Adrenal gland (tissue), 12 donors: ENCODE results near the gene KRTAP10-1. TPM values are rescaled to one million over a fixed set of nuclear protein-coding genes. Genes with fewer than 3 reads are reported as not detected.

Source experiments
- DNase-seq, 7 donors: peaks; one replicate each; pipeline ENCODE4 v3.0.0-alpha.2; 2019 to 2020
- H3K27ac ChIP-seq, 5 donors: fragments of 200-600 bp; sonication (generic) in 4 of 5; 1 replicate in 3 of 5; 2 replicates in 2 of 5; pipeline versions ENCODE4 v1.5.1 to v1.8.0; 2016 to 2020; ENCODE audit warnings: mild to moderate bottlenecking in 1 of 5
- H3K27me3 ChIP-seq: fragments of 200-600 bp; 2 replicates; pipeline ENCODE4 v1.8.0; 2021
- H3K36me3 ChIP-seq, 2 donors: fragments of 200-600 bp; replicated peaks in 1 of 2; 1 replicate in 1 of 2; 2 replicates in 1 of 2; pipeline versions ENCODE4 v1.5.1 to v1.8.0; 2018 to 2022
- H3K4me1 ChIP-seq, 2 donors: fragments of 200-600 bp; replicated peaks in 1 of 2; 1 replicate in 1 of 2; 2 replicates in 1 of 2; pipeline versions ENCODE4 v1.5.1 to v1.8.0; 2018 to 2021
- H3K4me3 ChIP-seq, 4 donors: fragments of 200-600 bp; sonication (generic) in 3 of 4; one replicate each; pipeline ENCODE4 v1.5.1; 2016 to 2018
- H3K9me3 ChIP-seq, 3 donors: fragments of 200-600 bp; sonication (generic) in 1 of 3; replicated peaks in 1 of 3; 1 replicate in 2 of 3; 2 replicates in 1 of 3; pipeline versions ENCODE4 v1.5.1 to v1.8.0; 2016 to 2021
- POLR2A ChIP-seq, 2 donors: fragments of 450-650 bp; IDR thresholded peaks; one replicate each; pipeline ENCODE4 v1.6.1; 2017; ENCODE audit warnings: antibody characterized with exemption in 2 of 2, mild to moderate bottlenecking in 2 of 2, moderate library complexity in 1 of 2
- WGBS, 4 donors: extraction: QIAGEN DNeasy Blood & Tissue Kit in 2 of 4; methylation state at CpG; one replicate each; pipeline versions ENCODE4 v1.1.5 to v1.1.7; 2013 to 2017; 5-methylcytosine and 5-hydroxymethylcytosine counted together
- intact Hi-C, 2 donors: fragments of 100-400 bp; cut with DNase I; formaldehyde crosslinking; loops; one replicate each; pipeline versions ENCODE4 v1.14.1 to v1.15.0; 2022 to 2023
- polyA plus RNA-seq, 3 donors: library from polyadenylated mRNA; stranded (reverse); fragments of 200-250 nt in 2 of 3; fragments of 350-450 nt in 1 of 3; fragmentation: Illumina TruSeq in 1 of 3; extraction: RNeasy Lipid Tissue Mini Kit (QIAGEN cat#74804) in 1 of 3; gene quantifications; one replicate each; pipeline ENCODE4 v1.2.3, GENCODE V29; 2013 to 2014
- total RNA-seq, 9 donors: library from RNA; depleted of rRNA in 4 of 9; stranded (reverse); fragments of >200 nt in 4 of 9; fragments of 120-200 nt in 1 of 9; fragmentation: NEBNext Ultra II Directional in 1 of 9; extraction: Animal tissue kit (Norgen Biotek cat#: 25700) in 1 of 9; gene quantifications; one replicate each; pipeline versions ENCODE4 v1.1.0 to v1.2.4, GENCODE V29; 2013 to 2023
- TF ChIP-seq, protein P1 (sequence below), 6 experiments: fragments of 450-650 bp in 4 of 6; fragments of 200-600 bp in 2 of 6; sonication (generic) in 1 of 6; IDR thresholded peaks; 1 replicate in 5 of 6; 2 replicates in 1 of 6; pipeline versions ENCODE4 v1.5.1 to v1.8.0; 2016 to 2021; ENCODE audit warnings: antibody characterized with exemption in 6 of 6, mild to moderate bottlenecking in 2 of 6, moderate library complexity in 1 of 6
- donor health status: healthy with polysubstance abuse.
- donor health status: Bipolar disorder and iron deficiency.
- donor health status: DM: yes; HTN: yes; CAD: no.
- donor health status: DM: no; HTN: no; CAD: no.
- donor health status: DM: no; HTN: no; CAD: no.
- donor health status: DM: yes; HTN: yes; CAD: no.

KRTAP10-1 gene
- total and polyA plus RNA-seq, 12 donors, result not detected

DNA sequence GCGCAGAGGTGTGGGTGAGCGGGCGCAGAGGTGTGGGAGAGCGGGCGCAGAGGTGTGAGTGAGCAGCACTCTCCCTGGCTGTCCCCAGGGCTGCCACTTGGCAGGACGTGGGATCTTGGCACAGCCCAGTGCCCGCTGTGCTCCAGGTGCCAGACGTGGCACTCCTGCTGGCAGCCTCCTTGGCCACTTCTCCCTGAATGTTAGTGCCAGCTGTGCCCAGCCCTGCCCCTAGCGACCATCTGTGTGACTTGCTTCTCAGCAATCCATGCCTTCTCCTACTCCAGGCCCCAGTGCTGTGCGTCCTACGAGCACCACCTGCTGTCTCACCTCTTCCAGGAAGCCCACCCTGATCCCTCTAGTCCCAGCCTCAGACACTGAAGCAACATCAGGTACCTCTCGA is 30.5 kb downstream of the KRTAP10-1 start:
- H3K36me3 ChIP-seq, result no peaks in the 10 kb centered on the region
- DNase-seq, result peak in 1 of 7 donors; percentile 7
- intact Hi-C loops, result no loop called here
- no peaks in the 10 kb centered on the region for H3K9me3 ChIP-seq
- H3K4me1 ChIP-seq, result no peaks in the 10 kb centered on the region
- 66 to 79% (median 71%) methylated on average over 6 to 12 of the region's 12 CpGs for WGBS, 4 donors
- H3K27me3 ChIP-seq, result peaks cover 8% of the 10 kb centered on the region
- H3K27ac ChIP-seq, result no peak overlapping the region
- TF ChIP-seq, protein P1, sequence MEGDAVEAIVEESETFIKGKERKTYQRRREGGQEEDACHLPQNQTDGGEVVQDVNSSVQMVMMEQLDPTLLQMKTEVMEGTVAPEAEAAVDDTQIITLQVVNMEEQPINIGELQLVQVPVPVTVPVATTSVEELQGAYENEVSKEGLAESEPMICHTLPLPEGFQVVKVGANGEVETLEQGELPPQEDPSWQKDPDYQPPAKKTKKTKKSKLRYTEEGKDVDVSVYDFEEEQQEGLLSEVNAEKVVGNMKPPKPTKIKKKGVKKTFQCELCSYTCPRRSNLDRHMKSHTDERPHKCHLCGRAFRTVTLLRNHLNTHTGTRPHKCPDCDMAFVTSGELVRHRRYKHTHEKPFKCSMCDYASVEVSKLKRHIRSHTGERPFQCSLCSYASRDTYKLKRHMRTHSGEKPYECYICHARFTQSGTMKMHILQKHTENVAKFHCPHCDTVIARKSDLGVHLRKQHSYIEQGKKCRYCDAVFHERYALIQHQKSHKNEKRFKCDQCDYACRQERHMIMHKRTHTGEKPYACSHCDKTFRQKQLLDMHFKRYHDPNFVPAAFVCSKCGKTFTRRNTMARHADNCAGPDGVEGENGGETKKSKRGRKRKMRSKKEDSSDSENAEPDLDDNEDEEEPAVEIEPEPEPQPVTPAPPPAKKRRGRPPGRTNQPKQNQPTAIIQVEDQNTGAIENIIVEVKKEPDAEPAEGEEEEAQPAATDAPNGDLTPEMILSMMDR (IDR thresholded peaks at IDR 0.05), result peak in 1 of 6 experiments; percentile 7
- TF ChIP-seq POLR2A (IDR thresholded peaks at IDR 0.05), result no peak
- no peak overlapping the region for H3K4me3 ChIP-seq

DNA sequence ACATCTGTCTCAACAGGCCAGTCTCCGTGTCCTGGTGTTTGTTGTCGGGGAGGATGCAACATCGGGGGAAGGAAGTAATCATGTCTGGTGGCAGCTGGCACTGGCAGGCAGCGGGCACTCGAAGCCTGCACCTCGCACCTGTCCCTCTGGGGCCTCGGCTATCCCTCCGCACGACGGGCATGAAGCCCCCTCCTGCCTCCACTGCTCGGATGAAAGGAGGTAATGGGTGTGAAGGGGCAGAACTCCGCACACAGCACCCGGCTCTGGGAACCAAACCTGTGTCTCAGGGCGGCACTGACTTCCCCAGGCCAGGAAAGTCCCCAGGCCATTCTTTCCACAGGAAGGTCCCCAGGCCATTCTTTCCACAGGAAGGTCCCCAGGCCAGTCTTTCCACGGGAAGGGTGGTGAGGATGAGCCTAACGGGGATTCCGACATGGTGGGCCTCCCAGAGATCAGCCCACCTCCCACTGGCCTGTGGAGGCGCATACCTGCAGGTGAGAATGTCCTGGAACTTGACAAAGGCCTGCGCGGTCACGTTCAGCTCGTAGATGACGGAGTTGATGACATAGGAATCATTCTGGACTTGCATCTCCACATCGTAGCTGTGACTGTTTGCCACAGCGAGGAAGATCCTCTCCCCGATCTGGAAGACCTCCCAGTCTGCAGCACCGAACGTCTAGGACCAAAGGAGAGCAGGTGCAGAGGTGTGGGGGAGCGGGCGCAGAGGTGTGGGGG is 31.1 kb downstream of the KRTAP10-1 start:
- Histone ChIP-seq H3K36me3 (no peaks in the 10 kb centered on the region), H3K9me3 (no peaks in the 10 kb centered on the region), H3K27me3 (peaks cover 8% of the 10 kb centered on the region), H3K4me3 (no peak overlapping the region), H3K4me1 (no peaks in the 10 kb centered on the region), H3K27ac (no peak overlapping the region)
- TF ChIP-seq POLR2A (IDR thresholded peaks at IDR 0.05), result no peak
- TF ChIP-seq, protein P1 (IDR thresholded peaks at IDR 0.05), result no peak
- intact Hi-C loops, result no loop called here
- no peak for DNase-seq
- WGBS, 4 donors, result 80 to 85% (median 82%) methylated on average over 15 to 30 of the region's 30 CpGs

DNA sequence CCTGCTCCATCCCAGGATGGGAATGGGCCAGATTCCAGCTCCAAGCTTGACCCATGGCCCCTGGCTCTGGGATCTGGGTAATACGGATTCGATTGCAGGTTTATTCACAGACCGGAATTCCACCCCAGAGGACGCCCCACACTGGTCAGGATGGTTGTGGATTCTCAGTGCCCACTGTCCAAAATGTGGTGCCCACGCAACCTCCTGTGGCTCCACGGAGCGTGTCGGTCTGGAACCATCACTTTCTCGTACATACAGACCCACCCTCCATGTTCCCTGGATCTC is 31.6 kb downstream of the KRTAP10-1 start:
- intact Hi-C loops, result no loop called here
- Histone ChIP-seq H3K4me3 (no peak overlapping the region), H3K36me3 (no peaks in the 10 kb centered on the region), H3K4me1 (no peaks in the 10 kb centered on the region), H3K9me3 (no peaks in the 10 kb centered on the region), H3K27me3 (peaks cover 8% of the 10 kb centered on the region), H3K27ac (no peak overlapping the region)
- no peak for DNase-seq
- TF ChIP-seq POLR2A (IDR thresholded peaks at IDR 0.05), result no peak
- TF ChIP-seq, protein P1 (IDR thresholded peaks at IDR 0.05), result no peak
- WGBS, 4 donors, result 70 to 83% (median 79%) methylated on average over 8 to 9 of the region's 9 CpGs

DNA sequence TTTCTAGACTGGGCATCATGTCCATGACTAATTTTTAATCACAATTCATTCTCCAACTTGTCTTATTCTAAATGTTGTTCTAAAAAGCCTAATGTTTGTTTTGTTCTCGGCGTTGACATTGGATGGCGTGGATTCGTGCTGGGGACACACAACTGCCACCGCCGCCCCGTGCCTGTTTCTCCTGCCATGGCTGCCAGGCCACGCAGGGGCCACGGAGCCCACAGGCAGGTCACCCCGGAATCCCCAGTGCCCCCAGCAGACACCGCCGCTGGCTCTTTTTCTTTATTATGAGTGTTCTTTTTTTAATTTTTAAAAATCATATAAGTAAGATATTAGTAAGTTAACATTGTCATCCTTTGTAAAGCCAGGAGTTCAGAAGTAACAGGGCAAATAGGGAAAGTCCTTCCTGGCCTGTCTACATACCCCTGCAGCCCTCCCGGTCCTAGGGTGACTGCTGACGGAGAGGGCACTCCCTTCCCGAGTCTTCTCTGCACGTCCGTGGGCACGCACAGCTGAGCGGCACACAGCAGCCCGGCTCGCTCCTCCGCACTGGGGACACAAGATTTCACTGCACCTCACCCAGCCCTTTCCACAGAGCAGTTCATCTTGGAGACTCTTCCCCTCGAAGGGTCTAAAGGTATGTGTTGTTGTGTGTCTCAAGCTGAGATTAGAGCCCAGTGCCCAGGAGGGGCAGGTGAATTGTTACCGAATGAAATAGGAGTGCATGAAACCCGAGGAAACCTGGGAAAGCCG is 32.1 kb downstream of the KRTAP10-1 start:
- WGBS, 4 donors, result 80 to 88% (median 84%) methylated on average over 25 to 26 of the region's 26 CpGs
- intact Hi-C loops, result no loop called here
- Histone ChIP-seq H3K27ac (no peak overlapping the region), H3K36me3 (no peaks in the 10 kb centered on the region), H3K4me1 (no peaks in the 10 kb centered on the region), H3K4me3 (no peak overlapping the region), H3K9me3 (no peaks in the 10 kb centered on the region), H3K27me3 (peaks cover 8% of the 10 kb centered on the region)
- no peak for TF ChIP-seq POLR2A (IDR thresholded peaks at IDR 0.05)
- TF ChIP-seq, protein P1 (IDR thresholded peaks at IDR 0.05), result no peak
- DNase-seq, result no peak
